WERI-Rb-1 (cell line): ENCODE data around the gene BAHCC1.

Experiments used
- DNase-seq: peaks from one replicate; pipeline ENCODE4 v3.0.0-alpha.2; 2020
- H3K27ac ChIP-seq: fragments of 250-450 bp; sonication (Bioruptor Pico); 2 replicates; pipeline ENCODE4 v1.5.1; 2020; ENCODE audit warnings: mild to moderate bottlenecking, moderate library complexity
- H3K27me3 ChIP-seq: fragments of 250-450 bp; sonication (Bioruptor Pico); 2 replicates; pipeline ENCODE4 v1.5.1; 2021; ENCODE audit warnings: mild to moderate bottlenecking, low read depth, moderate library complexity; ENCODE audit not compliant: insufficient read depth, severe bottlenecking
- H3K36me3 ChIP-seq: fragments of 250-450 bp; sonication (Bioruptor Pico); 2 replicates; pipeline ENCODE4 v1.5.1; 2020; ENCODE audit warnings: mild to moderate bottlenecking, moderate library complexity
- H3K4me3 ChIP-seq: 2 replicates; pipeline ENCODE4 v1.5.1; 2011; ENCODE audit warnings: low read depth, mild to moderate bottlenecking, control low read depth, low read length
- H3K9me3 ChIP-seq: fragments of 250-450 bp; sonication (Bioruptor Pico); 2 replicates; pipeline ENCODE4 v1.5.1; 2021; ENCODE audit warnings: mild to moderate bottlenecking, moderate library complexity; ENCODE audit not compliant: severe bottlenecking
- TF ChIP-seq, protein P1 (sequence below): IDR thresholded peaks from 2 replicates; pipeline ENCODE4 v1.5.1; 2011; ENCODE audit warnings: low read depth, mild to moderate bottlenecking, control low read depth, inconsistent platforms, low read length

The BAHCC1 gene

DNA sequence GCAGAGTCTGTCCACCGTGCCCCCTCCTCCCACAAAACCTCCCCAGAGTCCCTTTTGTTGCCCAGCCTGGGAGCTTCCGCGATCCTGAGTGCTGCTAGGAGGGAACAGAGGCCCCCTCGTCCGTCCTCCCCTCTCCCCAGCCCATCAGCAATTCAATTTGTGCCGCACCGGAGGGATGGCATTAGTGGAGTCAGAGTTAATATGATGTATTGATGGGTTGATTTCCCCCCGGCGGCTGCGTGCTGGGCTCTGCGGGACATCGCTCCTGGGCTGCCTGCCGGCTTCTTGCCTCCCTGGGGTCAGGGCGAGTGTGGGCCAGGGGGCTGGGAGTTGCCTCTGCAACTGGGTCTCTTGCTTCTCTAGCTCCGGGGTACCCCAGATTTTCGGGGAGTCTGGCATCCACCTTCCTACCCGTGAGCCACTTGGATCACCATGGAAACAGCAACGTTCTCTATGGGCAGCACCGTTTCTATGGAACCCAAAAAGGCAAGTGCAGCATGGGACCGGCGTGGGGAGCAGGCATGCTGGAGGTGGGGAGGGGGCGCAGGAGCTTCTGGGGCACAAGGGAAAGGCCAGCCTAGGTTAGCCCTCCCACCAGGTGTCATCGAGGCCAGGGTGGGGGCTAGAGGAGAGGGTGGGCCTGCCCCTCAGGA is 42.9 kb downstream of the BAHCC1 start:
- Histone ChIP-seq H3K36me3 (peaks cover 3% of the 10 kb centered on the region; the same call in 1 of the 2 replicates), H3K9me3 (no peaks in the 10 kb centered on the region), H3K27ac (no peak overlapping the region), H3K27me3 (no peaks in the 10 kb centered on the region), H3K4me3 (no peak overlapping the region)
- no peak for DNase-seq
- TF ChIP-seq, protein P1, sequence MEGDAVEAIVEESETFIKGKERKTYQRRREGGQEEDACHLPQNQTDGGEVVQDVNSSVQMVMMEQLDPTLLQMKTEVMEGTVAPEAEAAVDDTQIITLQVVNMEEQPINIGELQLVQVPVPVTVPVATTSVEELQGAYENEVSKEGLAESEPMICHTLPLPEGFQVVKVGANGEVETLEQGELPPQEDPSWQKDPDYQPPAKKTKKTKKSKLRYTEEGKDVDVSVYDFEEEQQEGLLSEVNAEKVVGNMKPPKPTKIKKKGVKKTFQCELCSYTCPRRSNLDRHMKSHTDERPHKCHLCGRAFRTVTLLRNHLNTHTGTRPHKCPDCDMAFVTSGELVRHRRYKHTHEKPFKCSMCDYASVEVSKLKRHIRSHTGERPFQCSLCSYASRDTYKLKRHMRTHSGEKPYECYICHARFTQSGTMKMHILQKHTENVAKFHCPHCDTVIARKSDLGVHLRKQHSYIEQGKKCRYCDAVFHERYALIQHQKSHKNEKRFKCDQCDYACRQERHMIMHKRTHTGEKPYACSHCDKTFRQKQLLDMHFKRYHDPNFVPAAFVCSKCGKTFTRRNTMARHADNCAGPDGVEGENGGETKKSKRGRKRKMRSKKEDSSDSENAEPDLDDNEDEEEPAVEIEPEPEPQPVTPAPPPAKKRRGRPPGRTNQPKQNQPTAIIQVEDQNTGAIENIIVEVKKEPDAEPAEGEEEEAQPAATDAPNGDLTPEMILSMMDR: no peak

DNA sequence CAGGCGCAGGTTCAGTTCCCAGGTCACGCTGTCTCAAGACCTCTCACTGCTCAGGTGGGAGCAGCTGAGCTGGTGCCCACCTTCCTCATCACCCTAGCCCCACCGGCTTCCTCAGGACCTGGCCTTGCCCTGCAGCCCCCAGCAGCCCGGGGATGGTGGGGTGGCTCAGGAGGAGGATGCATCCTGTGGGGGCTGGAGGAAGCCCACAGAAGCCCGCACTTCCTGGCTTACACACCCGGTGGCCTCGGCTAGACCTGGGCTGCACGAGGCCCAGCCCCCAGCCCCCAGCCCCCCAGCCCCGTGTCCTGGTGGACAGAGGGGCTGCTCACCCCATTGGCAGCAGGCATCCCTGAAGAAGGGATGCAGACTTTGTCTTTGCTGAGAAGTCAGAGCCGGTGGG is 43.4 kb downstream of the BAHCC1 start:
- TF ChIP-seq, protein P1: no peak
- Histone ChIP-seq H3K27me3 (no peaks in the 10 kb centered on the region), H3K27ac (no peak overlapping the region), H3K4me3 (no peak overlapping the region), H3K36me3 (peaks cover 3% of the 10 kb centered on the region; the same call in 1 of the 2 replicates), H3K9me3 (no peaks in the 10 kb centered on the region)
- DNase-seq: no peak

DNA sequence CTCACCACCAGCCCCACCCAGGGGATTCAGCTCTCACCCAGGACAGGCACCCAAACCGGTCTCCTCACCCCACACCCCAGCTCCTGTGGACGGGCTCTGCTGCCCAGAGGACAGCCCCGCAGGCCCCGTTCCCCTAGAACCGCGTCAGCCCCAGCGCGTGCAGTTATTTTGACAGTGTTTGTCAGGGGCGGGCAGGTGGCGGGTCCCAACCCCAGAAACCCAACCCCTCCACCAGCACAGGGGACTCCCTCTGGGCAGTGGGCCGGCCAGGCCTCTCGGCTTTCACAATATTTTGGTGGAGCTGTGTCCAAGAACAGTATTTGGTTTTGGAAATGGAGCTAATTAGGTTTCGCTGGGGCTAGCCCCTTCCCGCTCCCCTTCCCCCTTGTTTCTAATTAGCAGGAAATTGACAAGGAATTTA is 44.8 kb downstream of the BAHCC1 start:
- peaks cover 3% of the 10 kb centered on the region; the same call in 1 of the 2 replicates for H3K36me3 ChIP-seq
- no peak overlapping the region for H3K4me3 ChIP-seq
- H3K27ac ChIP-seq: 0 out of 2 replicates have a peak overlapping the region, but pooled peaks have one; percentile 2
- no peak for DNase-seq
- no peaks in the 10 kb centered on the region for H3K27me3 ChIP-seq
- TF ChIP-seq, protein P1: no peak
- no peaks in the 10 kb centered on the region for H3K9me3 ChIP-seq

DNA sequence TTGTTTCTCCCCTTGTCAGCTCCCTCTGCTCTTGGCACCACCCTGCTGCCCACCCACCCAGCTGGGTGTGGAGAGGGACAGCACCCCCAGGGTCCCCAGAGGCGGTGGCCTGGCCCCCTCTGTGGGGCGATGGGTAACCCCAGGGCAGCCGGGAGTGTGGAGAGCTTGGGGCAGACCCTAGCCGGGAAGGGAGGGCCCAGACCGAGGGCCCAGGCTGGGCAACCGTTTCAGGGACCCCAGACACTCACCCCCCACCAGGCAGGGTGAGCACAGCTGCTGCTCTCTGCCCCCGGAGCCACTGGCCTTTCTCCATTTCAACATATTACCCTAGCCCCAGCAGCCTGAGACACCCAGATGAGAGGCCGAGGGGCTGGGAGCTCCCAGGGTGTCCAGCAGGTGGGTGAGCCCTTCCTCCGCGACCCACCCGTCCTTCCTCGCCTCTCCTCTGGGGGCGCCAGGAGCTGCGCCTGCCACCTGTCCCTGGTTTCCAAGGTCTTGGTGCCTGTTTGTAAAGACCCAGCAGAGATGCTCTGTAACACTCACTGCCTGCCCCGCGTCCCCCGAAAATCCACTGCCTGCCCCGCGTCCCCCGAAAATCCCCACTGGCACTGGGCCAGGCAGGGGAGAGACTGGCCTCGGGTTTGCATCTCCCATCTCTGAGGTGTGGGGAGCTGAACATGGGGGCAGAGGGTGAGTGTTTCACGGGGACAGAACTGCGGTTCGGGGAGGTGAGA is 45.4 kb downstream of the BAHCC1 start:
- Histone ChIP-seq H3K9me3 (no peaks in the 10 kb centered on the region), H3K4me3 (no peak overlapping the region), H3K27ac (no peak overlapping the region; the same call in 1 of the 2 replicates), H3K27me3 (no peaks in the 10 kb centered on the region), H3K36me3 (peaks cover 3% of the 10 kb centered on the region; the same call in 1 of the 2 replicates)
- TF ChIP-seq, protein P1: peak; percentile 98
- DNase-seq: peak; percentile 90

DNA sequence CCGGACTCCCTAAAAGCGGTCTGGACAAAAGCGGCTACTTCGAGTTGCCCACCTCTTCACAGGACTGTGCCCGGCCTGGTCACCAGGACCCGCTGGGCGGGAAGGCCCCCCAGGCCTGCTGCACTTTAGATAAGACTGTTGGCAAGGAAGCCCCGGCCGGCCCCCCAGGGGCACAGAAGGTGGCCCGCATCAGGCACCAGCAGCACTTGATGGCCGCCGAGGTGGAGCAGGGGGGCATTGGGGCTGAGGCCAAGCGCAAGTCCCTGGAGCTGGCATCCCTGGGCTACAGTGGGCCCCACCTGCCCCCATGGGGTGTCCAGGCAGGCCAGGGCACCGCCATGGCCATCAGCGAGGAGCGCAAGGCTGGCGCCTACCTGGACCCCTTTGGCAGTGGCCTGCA is 47.5 kb downstream of the BAHCC1 start:
- H3K27ac ChIP-seq: no peak overlapping the region
- H3K27me3 ChIP-seq: no peaks in the 10 kb centered on the region
- no peak overlapping the region for H3K4me3 ChIP-seq
- no peak for DNase-seq
- peaks cover 10% of the 10 kb centered on the region for H3K36me3 ChIP-seq
- TF ChIP-seq, protein P1: no peak
- no peaks in the 10 kb centered on the region for H3K9me3 ChIP-seq
